OCI-LY7 (cell line): ENCODE data around the gene UBTF. TPM values are rescaled to one million over a fixed set of nuclear protein-coding genes. Genes with fewer than 3 reads are reported as not detected.

Experiments
- BruUV-seq: library from RNA; stranded (reverse); fragments of 400-500 nt; replicated peaks from 2 replicates; lab custom pipeline; 2021; lab: Mats Ljungman, UMichigan
- CTCF ChIA-PET: fragments of 300-600 bp; sonication (Branson Sonifier 250); formaldehyde crosslinking; loops from one replicate; lab custom pipeline; 2022; ENCODE audit warnings: antibody characterized with exemption; ENCODE audit not compliant: unreplicated experiment; lab: Charles Lee
- POLR2A ChIA-PET: fragments of 300-600 bp; sonication (Branson Sonifier 250); formaldehyde crosslinking; loops from one replicate; lab custom pipeline; 2022; ENCODE audit warnings: antibody characterized with exemption; lab: Charles Lee
- DNase-seq: peaks from one replicate; pipeline ENCODE4 v3.0.0-alpha.2; 2015; ENCODE audit warnings: low spot score
- H2AFZ ChIP-seq: fragments of 200-600 bp; sonication (generic), shearing (Covaris generic); 2 replicates; pipeline ENCODE4 v1.6.1; 2014; ENCODE audit warnings: mild to moderate bottlenecking, antibody characterized with exemption, low read length, moderate library complexity
- H3K27ac ChIP-seq: fragments of 200-600 bp; sonication (generic); 2 replicates; pipeline ENCODE4 v1.5.1; 2014; ENCODE audit warnings: mixed run types, low read depth, mild to moderate bottlenecking, moderate library complexity, low read length, inconsistent platforms; ENCODE audit not compliant: poor library complexity, severe bottlenecking
- H3K36me3 ChIP-seq: fragments of 200-600 bp; sonication (generic); 2 replicates; pipeline ENCODE4 v1.6.1; 2014; ENCODE audit warnings: mild to moderate bottlenecking, antibody characterized with exemption, low read length, moderate library complexity, mixed read lengths; ENCODE audit not compliant: insufficient read depth
- H3K4me1 ChIP-seq: fragments of 200-600 bp; sonication (generic); 2 replicates; pipeline ENCODE4 v1.5.1; 2014; ENCODE audit warnings: mild to moderate bottlenecking, low read length; ENCODE audit not compliant: insufficient read depth, poor library complexity, severe bottlenecking
- H3K4me2 ChIP-seq: fragments of 200-600 bp; sonication (generic); 2 replicates; pipeline ENCODE4 v1.6.1; 2014; ENCODE audit warnings: mild to moderate bottlenecking, low read length
- H3K4me3 ChIP-seq: fragments of 200-600 bp; sonication (generic); 2 replicates; pipeline ENCODE4 v1.5.1; 2014; ENCODE audit warnings: mild to moderate bottlenecking, low read depth, low read length; ENCODE audit not compliant: poor library complexity, severe bottlenecking
- H3K79me2 ChIP-seq: fragments of 200-600 bp; sonication (generic); 2 replicates; pipeline ENCODE4 v1.6.1; 2016; ENCODE audit warnings: low read depth, mild to moderate bottlenecking, low read length, moderate library complexity, mixed read lengths; ENCODE audit not compliant: insufficient read depth
- H3K9me2 ChIP-seq: fragments of 200-600 bp; sonication (generic); 2 replicates; pipeline ENCODE4 v1.6.1; 2016; ENCODE audit warnings: mild to moderate bottlenecking, low read length, mixed read lengths; ENCODE audit not compliant: insufficient read depth
- H3K9me3 ChIP-seq: fragments of 200-600 bp; sonication (generic); 2 replicates; pipeline ENCODE4 v1.6.1; 2014; ENCODE audit warnings: mild to moderate bottlenecking, mixed run types, low read length, mixed read lengths
- H4K20me1 ChIP-seq: fragments of 200-600 bp; sonication (generic); 2 replicates; pipeline ENCODE4 v1.6.1; 2014; ENCODE audit warnings: mild to moderate bottlenecking, antibody characterized with exemption, low read length, moderate library complexity, mixed read lengths; ENCODE audit not compliant: insufficient read depth
- CTCF ChIP-seq: fragments of 200-600 bp; sonication (generic); conservative IDR thresholded peaks from 2 replicates; pipeline ENCODE4 v1.5.1; 2014; ENCODE audit warnings: mild to moderate bottlenecking, antibody characterized with exemption, low read length, moderate library complexity, mixed read lengths
- EZH2phosphoT487 ChIP-seq: fragments of 200-600 bp; sonication (generic); IDR thresholded peaks from 2 replicates; pipeline ENCODE4 v1.6.1; 2018; ENCODE audit warnings: low read depth, borderline replicate concordance, mild to moderate bottlenecking, mixed run types, antibody characterized with exemption, low read length, moderate library complexity, mixed read lengths
- intact Hi-C: fragments of 100-400 bp; cut with micrococcal nuclease; formaldehyde crosslinking; loops from one replicate; pipeline ENCODE4 v1.10.0; 2022; ENCODE audit not compliant: unreplicated experiment
- total RNA-seq, 2 experiments: library from RNA; depleted of rRNA in 1 of 2; stranded (reverse); fragments of >200 nt in 1 of 2; shearing (Covaris generic) in 1 of 2; gene quantifications; 2 replicates each; pipeline ENCODE4 v1.2.3, GENCODE V29; 2014 to 2022

The UBTF gene
- total RNA-seq, 2 experiments from 2014 or later: 155 to 215 TPM

- TSS peak; percentile 25 for BruUV-seq
- intact Hi-C loops: no loop called here
- Histone ChIP-seq H3K9me2 (no peaks in the 10 kb centered on the region), H2AFZ (no peak overlapping the region), H3K4me1 (peaks cover 37% of the 10 kb centered on the region), H3K9me3 (no peaks in the 10 kb centered on the region), H4K20me1 (no peaks in the 10 kb centered on the region), H3K4me3 (peak overlapping the region; percentile 77), H3K27ac (peak overlapping the region; percentile 96), H3K4me2 (peak overlapping the region; percentile 97), H3K36me3 (peaks cover 46% of the 10 kb centered on the region), H3K79me2 (peaks cover 26% of the 10 kb centered on the region)
- POLR2A ChIA-PET: interaction anchor here (0.9 to 1.7 kb wide), 3 partner anchors 12 to 19 kb away, joined by 3 to 11 read pairs (median 6); partner anchors contain the start of gene TMUB2
- CTCF ChIA-PET: interaction anchor here (1.3 kb wide), 1 partner anchor 12 kb away, joined by 5 read pairs; the partner anchor contains the start of gene TMUB2
- TF ChIP-seq CTCF (peak; percentile 54), EZH2phosphoT487 (no peak)
- peak; percentile 65 for DNase-seq
Observed at GRCh38 chr17:44197980-44198720, 21.3 kb downstream of the UBTF start.

- no peak overlapping the region for H2AFZ ChIP-seq
- no TSS peak for BruUV-seq
- POLR2A ChIA-PET: interaction anchor here (1.6 to 1.7 kb wide), 2 partner anchors 11 to 20 kb away, joined by 6 to 11 read pairs; partner anchors contain the start of gene TMUB2
- no peak overlapping the region; the same call in 1 of the 2 replicates for H3K4me2 ChIP-seq
- no peak overlapping the region for H3K4me3 ChIP-seq
- intact Hi-C loops: no loop called here
- peaks cover 26% of the 10 kb centered on the region for H3K79me2 ChIP-seq
- H4K20me1 ChIP-seq: no peaks in the 10 kb centered on the region
- H3K27ac ChIP-seq: no peak overlapping the region
- no peak for TF ChIP-seq EZH2phosphoT487
- no peak for TF ChIP-seq CTCF
- no peaks in the 10 kb centered on the region for H3K9me2 ChIP-seq
- no peaks in the 10 kb centered on the region for H3K9me3 ChIP-seq
- H3K36me3 ChIP-seq: peaks cover 57% of the 10 kb centered on the region
- peaks cover 26% of the 10 kb centered on the region for H3K4me1 ChIP-seq
- no peak for DNase-seq
- CTCF ChIA-PET: interaction anchor here (1.3 kb wide), 1 partner anchor 11 kb away, joined by 5 read pairs; the partner anchor contains the start of gene TMUB2
Observed at GRCh38 chr17:44197107-44197506, 22.4 kb downstream of the UBTF start.
